Neural cell (in vitro differentiated cells): ENCODE data around the gene PFKFB3. TPM values are rescaled to one million over a fixed set of nuclear protein-coding genes. Genes with fewer than 3 reads are reported as not detected.

Source experiments
- H2AFZ ChIP-seq: fragments of 200-600, 300-800 bp; sonication (generic), shearing (Covaris generic); 2 replicates; pipeline ENCODE4 v1.6.0; 2014; ENCODE audit warnings: low read depth, mild to moderate bottlenecking, antibody characterized with exemption, low read length, moderate library complexity
- H3F3A ChIP-seq: fragments of 200-600 bp; shearing (Covaris generic); 2 replicates; pipeline ENCODE4 v1.6.1; 2016; ENCODE audit warnings: mild to moderate bottlenecking, moderate library complexity, mixed read lengths, antibody characterized with exemption, low read length; ENCODE audit not compliant: insufficient read depth, poor library complexity, severe bottlenecking
- H3K27ac ChIP-seq: fragments of 200-600, 300-800 bp; sonication (generic), shearing (Covaris generic); 2 replicates; pipeline ENCODE4 v1.5.1; 2014; ENCODE audit warnings: mild to moderate bottlenecking, low read length, moderate library complexity
- H3K27me3 ChIP-seq: fragments of 300-800, 200-600 bp; sonication (generic), shearing (Covaris generic); 2 replicates; pipeline ENCODE4 v1.6.0; 2014; ENCODE audit warnings: mild to moderate bottlenecking, low read depth, low read length, moderate library complexity; ENCODE audit not compliant: insufficient read depth
- H3K36me3 ChIP-seq: fragments of 300-800, 200-600 bp; sonication (generic), shearing (Covaris generic); 2 replicates; pipeline ENCODE4 v1.5.1; 2014; ENCODE audit warnings: mild to moderate bottlenecking, antibody characterized with exemption, low read length, moderate library complexity; ENCODE audit not compliant: insufficient read depth
- H3K4me2 ChIP-seq: fragments of 300-800, 200-600 bp; sonication (generic), shearing (Covaris generic); 2 replicates; pipeline ENCODE4 v1.6.0; 2014; ENCODE audit warnings: mild to moderate bottlenecking, low read length
- H3K4me3 ChIP-seq: fragments of 300-800, 200-600 bp; sonication (generic), shearing (Covaris generic); 2 replicates; pipeline ENCODE4 v1.5.1; 2014; ENCODE audit warnings: mild to moderate bottlenecking, low read length, moderate library complexity
- H3K79me2 ChIP-seq: fragments of 200-600 bp; shearing (Covaris generic); replicated peaks from 2 replicates; pipeline ENCODE4 v1.6.0; 2014; ENCODE audit warnings: mild to moderate bottlenecking, low read length, moderate library complexity; ENCODE audit not compliant: insufficient read depth
- H3K9ac ChIP-seq: fragments of 300-800, 200-600 bp; sonication (generic), shearing (Covaris generic); 2 replicates; pipeline ENCODE4 v1.6.1; 2016; ENCODE audit warnings: mild to moderate bottlenecking, low read length, mixed read lengths
- H3K9me2 ChIP-seq: fragments of 200-600 bp; shearing (Covaris generic); 2 replicates; pipeline ENCODE4 v1.6.1; 2016; ENCODE audit warnings: mild to moderate bottlenecking, low read length, mixed read lengths; ENCODE audit not compliant: insufficient read depth
- H3K9me3 ChIP-seq: fragments of 200-600, 300-800 bp; sonication (generic), shearing (Covaris generic); 2 replicates; pipeline ENCODE4 v1.6.1; 2016; ENCODE audit warnings: mild to moderate bottlenecking, mixed run types, low read length, moderate library complexity, mixed read lengths
- H4K20me1 ChIP-seq: fragments of 200-600 bp; shearing (Covaris generic); 2 replicates; pipeline ENCODE4 v1.6.1; 2016; ENCODE audit warnings: mild to moderate bottlenecking, mixed run types; ENCODE audit not compliant: insufficient read depth
- CTCF ChIP-seq: fragments of 450-650 bp; IDR thresholded peaks from 2 replicates; pipeline ENCODE4 v1.5.1; 2014; ENCODE audit warnings: antibody characterized with exemption, mild to moderate bottlenecking, moderate library complexity; ENCODE audit not compliant: poor library complexity, severe bottlenecking
- EP300 ChIP-seq: fragments of 450-650 bp; conservative IDR thresholded peaks from 2 replicates; pipeline ENCODE4 v1.6.1; 2014; ENCODE audit warnings: antibody characterized with exemption, mild to moderate bottlenecking, moderate library complexity; ENCODE audit not compliant: poor library complexity, severe bottlenecking
- EZH2 ChIP-seq: fragments of 200-600, 300-800 bp; shearing (Covaris generic), sonication (generic); IDR thresholded peaks from 2 replicates; pipeline ENCODE4 v1.6.1; 2014; ENCODE audit warnings: antibody characterized with exemption, low read length, borderline replicate concordance, mild to moderate bottlenecking; ENCODE audit not compliant: insufficient read depth, poor library complexity, severe bottlenecking
- MXI1 ChIP-seq: fragments of 450-650 bp; conservative IDR thresholded peaks from 2 replicates; pipeline ENCODE4 v1.6.1; 2014; ENCODE audit warnings: antibody characterized with exemption, mild to moderate bottlenecking; ENCODE audit not compliant: poor library complexity, severe bottlenecking
- POLR2AphosphoS5 ChIP-seq: IDR thresholded peaks from 2 replicates; pipeline ENCODE4 v1.6.1; 2012
- RAD21 ChIP-seq: fragments of 450-650 bp; conservative IDR thresholded peaks from 2 replicates; pipeline ENCODE4 v1.6.1; 2014; ENCODE audit warnings: antibody characterized with exemption, mild to moderate bottlenecking, moderate library complexity
- REST ChIP-seq: IDR thresholded peaks from 2 replicates; pipeline ENCODE4 v1.6.1; 2012; ENCODE audit warnings: borderline replicate concordance
- SMC3 ChIP-seq: fragments of 450-650 bp; conservative IDR thresholded peaks from 2 replicates; pipeline ENCODE4 v1.6.1; 2014; ENCODE audit warnings: antibody characterized with exemption, mild to moderate bottlenecking, moderate library complexity; ENCODE audit not compliant: poor library complexity
- TAF1 ChIP-seq: IDR thresholded peaks from 2 replicates; pipeline ENCODE4 v1.6.1; 2012; ENCODE audit warnings: low read depth
- polyA plus RNA-seq: library from polyadenylated mRNA; depleted of rRNA; stranded (reverse); fragments of >200 nt; gene quantifications from 2 replicates; pipeline ENCODE4 v1.2.3, GENCODE V29; 2014

PFKFB3 gene
- polyA plus RNA-seq, 1 donor from 2014 or later, result 33.4 TPM

- Histone ChIP-seq H3F3A (no peaks in the 10 kb centered on the region), H3K27ac (no peak overlapping the region), H3K4me3 (no peak overlapping the region), H3K4me2 (no peak overlapping the region), H4K20me1 (no peaks in the 10 kb centered on the region), H2AFZ (no peak overlapping the region), H3K36me3 (no peaks in the 10 kb centered on the region), H3K9me3 (no peaks in the 10 kb centered on the region), H3K9me2 (no peaks in the 10 kb centered on the region), H3K27me3 (no peaks in the 10 kb centered on the region), H3K79me2 (peaks cover 14% of the 10 kb centered on the region), H3K9ac (no peak overlapping the region)
- TF ChIP-seq EP300 (no peak), TAF1 (no peak), MXI1 (no peak), SMC3 (no peak), RAD21 (no peak), EZH2 (no peak), CTCF (no peak), REST (no peak), POLR2AphosphoS5 (no peak)
Measured at GRCh38 chr10:6214612-6215011, 11.9 kb downstream of the PFKFB3 start.

GRCh38 chr10:6215241-6215640 lies 12.5 kb downstream of the PFKFB3 start:
- Histone ChIP-seq H3K27me3 (no peaks in the 10 kb centered on the region), H3K4me3 (no peak overlapping the region), H3K4me2 (no peak overlapping the region), H4K20me1 (no peaks in the 10 kb centered on the region), H3K27ac (no peak overlapping the region), H3K9ac (no peak overlapping the region), H3K9me3 (no peaks in the 10 kb centered on the region), H3K9me2 (no peaks in the 10 kb centered on the region), H3K79me2 (peaks cover 14% of the 10 kb centered on the region), H3K36me3 (no peaks in the 10 kb centered on the region), H2AFZ (no peak overlapping the region), H3F3A (no peaks in the 10 kb centered on the region)
- TF ChIP-seq SMC3 (no peak), EZH2 (no peak), RAD21 (no peak), MXI1 (no peak), REST (no peak), TAF1 (no peak), POLR2AphosphoS5 (no peak), CTCF (no peak), EP300 (no peak)
